GM23338 (cell line): ENCODE measurements around the gene KIAA1217. TPM values are rescaled to one million over a fixed set of nuclear protein-coding genes. Genes with fewer than 3 reads are reported as not detected.

ENCODE experiments used
- ATAC-seq: fragments of 200-7000 bp; cut with Tn5 transposase; 3 replicates; pipeline ENCODE4 v1.9.1; 2020
- DNase-seq: peaks from one replicate; pipeline ENCODE4 v3.0.0-alpha.2; 2015; ENCODE audit warnings: low spot score
- H2AFZ ChIP-seq: fragments of 200-600 bp; sonication (generic); 2 replicates; pipeline ENCODE4 v1.8.0; 2016; ENCODE audit warnings: antibody characterized with exemption, mild to moderate bottlenecking, moderate library complexity
- H3F3A ChIP-seq: fragments of 200-600 bp; sonication (generic); replicated peaks from 2 replicates; pipeline ENCODE4 v1.8.0; 2017; ENCODE audit warnings: antibody characterized with exemption, mixed run types, low read depth
- H3K27ac ChIP-seq: fragments of 200-600 bp; sonication (generic); 2 replicates; pipeline ENCODE4 v1.6.1; 2016; ENCODE audit warnings: low read depth
- H3K27me3 ChIP-seq: fragments of 200-600 bp; sonication (generic); 2 replicates; pipeline ENCODE4 v1.8.0; 2016; ENCODE audit warnings: mild to moderate bottlenecking, mixed run types, moderate library complexity; ENCODE audit not compliant: insufficient read depth
- H3K36me3 ChIP-seq: fragments of 200-600 bp; sonication (generic); 2 replicates; pipeline ENCODE4 v1.8.0; 2016; ENCODE audit warnings: mild to moderate bottlenecking; ENCODE audit not compliant: insufficient read depth
- H3K4me1 ChIP-seq: fragments of 200-600 bp; sonication (generic); 2 replicates; pipeline ENCODE4 v1.8.0; 2016; ENCODE audit warnings: mild to moderate bottlenecking, moderate library complexity; ENCODE audit not compliant: insufficient read depth
- H3K4me2 ChIP-seq: fragments of 200-600 bp; sonication (generic); 2 replicates; pipeline ENCODE4 v1.7.1; 2017; ENCODE audit warnings: mixed run types
- H3K4me3 ChIP-seq: fragments of 200-600 bp; sonication (generic); 2 replicates; pipeline ENCODE4 v1.6.1; 2016; ENCODE audit warnings: mixed run types
- H3K79me2 ChIP-seq: fragments of 200-600 bp; sonication (generic); replicated peaks from 2 replicates; pipeline ENCODE4 v1.8.0; 2017; ENCODE audit warnings: mild to moderate bottlenecking; ENCODE audit not compliant: insufficient read depth
- H3K9me2 ChIP-seq: fragments of 200-600 bp; sonication (generic); 2 replicates; pipeline ENCODE4 v1.8.0; 2017; ENCODE audit not compliant: insufficient read depth
- H4K20me1 ChIP-seq: fragments of 200-600 bp; sonication (generic); replicated peaks from 2 replicates; pipeline ENCODE4 v1.8.0; 2017; ENCODE audit warnings: mild to moderate bottlenecking; ENCODE audit not compliant: insufficient read depth
- H3K27ac Mint-ChIP-seq: 2 replicates; pipeline ENCODE4 v1.8.0; 2020; ENCODE audit warnings: inconsistent platforms, mild to moderate bottlenecking, moderate library complexity, mixed read lengths
- H3K27me3 Mint-ChIP-seq: 3 replicates; pipeline ENCODE4 v1.8.0; 2022; ENCODE audit warnings: low read depth, mild to moderate bottlenecking, moderate library complexity, mixed read lengths, inconsistent platforms; ENCODE audit not compliant: insufficient read depth, poor library complexity
- H3K36me3 Mint-ChIP-seq: 3 replicates; pipeline ENCODE4 v1.8.0; 2021; ENCODE audit warnings: low read depth, mild to moderate bottlenecking, inconsistent platforms, moderate library complexity, mixed read lengths
- H3K4me1 Mint-ChIP-seq: 3 replicates; pipeline ENCODE4 v1.8.0; 2020; ENCODE audit warnings: mild to moderate bottlenecking, inconsistent platforms, mixed read lengths
- H3K4me3 Mint-ChIP-seq: 3 replicates; pipeline ENCODE4 v1.8.0; 2021; ENCODE audit warnings: moderate library complexity, mild to moderate bottlenecking, inconsistent platforms, mixed read lengths
- H3K9me3 Mint-ChIP-seq: 3 replicates; pipeline ENCODE4 v1.8.0; 2020; ENCODE audit warnings: moderate library complexity, mild to moderate bottlenecking, inconsistent platforms, mixed read lengths
- CREB1 ChIP-seq: fragments of 250-450 bp; sonication (Bioruptor Pico); IDR thresholded peaks from 2 replicates; pipeline ENCODE4 v1.5.0; 2020; ENCODE audit warnings: low read depth, mild to moderate bottlenecking, moderate library complexity
- EZH2 ChIP-seq: fragments of 200-600 bp; sonication (generic); IDR thresholded peaks from one replicate; pipeline ENCODE4 v1.8.0; 2017; ENCODE audit warnings: antibody characterized with exemption, mild to moderate bottlenecking, low read depth; ENCODE audit not compliant: unreplicated experiment
- EZH2phosphoT487 ChIP-seq: fragments of 200-600 bp; sonication (generic); IDR thresholded peaks from one replicate; pipeline ENCODE4 v1.8.1; 2018; ENCODE audit warnings: antibody characterized with exemption; ENCODE audit not compliant: unreplicated experiment
- JUNB ChIP-seq: IDR thresholded peaks from one replicate; pipeline ENCODE4 v1.6.1; 2016; ENCODE audit warnings: antibody characterized with exemption; ENCODE audit not compliant: unreplicated experiment
- NANOG ChIP-seq: IDR thresholded peaks from 2 replicates; pipeline ENCODE4 v1.6.1; 2016; ENCODE audit warnings: antibody characterized with exemption, borderline replicate concordance
- POLR2AphosphoS5 ChIP-seq: IDR thresholded peaks from 2 replicates; pipeline ENCODE4 v1.6.1; 2016; ENCODE audit warnings: antibody characterized with exemption, low read depth
- ZNF114 ChIP-seq: fragments of 250-450 bp; sonication (Bioruptor Pico); IDR thresholded peaks from 2 replicates; pipeline ENCODE4 v1.5.0; 2020; ENCODE audit warnings: mild to moderate bottlenecking, moderate library complexity
- ZNF331 ChIP-seq: fragments of 250-450 bp; sonication (Bioruptor Pico); IDR thresholded peaks from 2 replicates; pipeline ENCODE4 v1.5.0; 2020; ENCODE audit warnings: low read depth, mild to moderate bottlenecking, moderate library complexity
- polyA plus RNA-seq: library from polyadenylated mRNA; unstranded; fragments of >200 nt; fragmentation: Nextera tagmentation; extraction: Ambion mirVana; gene quantifications from 2 replicates; pipeline ENCODE4 v1.2.1, GENCODE V29; 2016
- total RNA-seq: library from RNA; depleted of rRNA; stranded (reverse); fragments of >200 nt; shearing (Covaris generic); gene quantifications from 2 replicates; pipeline ENCODE4 v1.2.3, GENCODE V29; 2014
- TF ChIP-seq, protein P1 (sequence below): fragments of 250-450 bp; sonication (Bioruptor Pico); IDR thresholded peaks from 2 replicates; pipeline ENCODE4 v1.5.0; 2020; ENCODE audit warnings: mild to moderate bottlenecking, moderate library complexity
- TF ChIP-seq, protein P2 (sequence below): IDR thresholded peaks from one replicate; pipeline ENCODE4 v1.6.1; 2018; ENCODE audit warnings: antibody characterized with exemption; ENCODE audit not compliant: unreplicated experiment
- TF ChIP-seq, protein P3 (sequence below), 2 experiments: fragments of 200-600 bp in 1 of 2; sonication (generic) in 1 of 2; conservative IDR thresholded peaks; 2 replicates each; pipeline versions ENCODE4 v1.5.1 to v1.6.1; 2016 to 2017; ENCODE audit warnings: antibody characterized with exemption in 2 of 2, low read depth in 2 of 2, mild to moderate bottlenecking in 2 of 2, moderate library complexity in 1 of 2
- TF ChIP-seq, protein P4 (sequence below): IDR thresholded peaks from 2 replicates; pipeline ENCODE4 v1.6.1; 2016; ENCODE audit warnings: antibody characterized with exemption

KIAA1217 gene
- total and polyA plus RNA-seq, 2 experiments from 2014 or later, result 6.4 to 9.1 TPM

DNA sequence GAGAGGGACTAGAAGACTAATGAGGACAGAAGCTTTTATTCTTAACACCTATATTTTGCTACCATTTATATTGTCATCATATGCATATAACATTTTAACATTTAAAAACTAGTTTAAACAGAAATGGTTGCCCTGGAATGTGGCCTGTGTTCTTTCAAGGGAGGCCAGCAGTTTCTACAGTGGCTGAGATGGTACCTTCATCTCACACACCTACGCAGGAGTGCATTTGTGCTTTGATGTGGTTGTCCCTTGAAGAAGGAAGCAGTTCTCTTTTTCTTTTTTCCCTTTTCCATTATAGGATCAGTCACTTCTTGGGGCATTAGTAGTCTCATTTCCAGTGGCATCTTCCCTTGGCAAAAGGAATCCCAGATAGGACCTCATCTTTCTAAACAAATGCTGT, 38.9 kb downstream of the KIAA1217 start:
- Histone ChIP-seq H3K4me3 (no peak overlapping the region), H2AFZ (no peak overlapping the region), H3K27ac (no peak overlapping the region), H3K27me3 (no peaks in the 10 kb centered on the region), H3K79me2 (no peaks in the 10 kb centered on the region), H3F3A (no peaks in the 10 kb centered on the region), H4K20me1 (no peaks in the 10 kb centered on the region), H3K4me2 (no peak overlapping the region), H3K4me1 (peaks cover 10% of the 10 kb centered on the region), H3K9me2 (no peaks in the 10 kb centered on the region), H3K36me3 (no peaks in the 10 kb centered on the region)
- ATAC-seq (no peak), DNase-seq (no peak)
- TF ChIP-seq, protein P1, sequence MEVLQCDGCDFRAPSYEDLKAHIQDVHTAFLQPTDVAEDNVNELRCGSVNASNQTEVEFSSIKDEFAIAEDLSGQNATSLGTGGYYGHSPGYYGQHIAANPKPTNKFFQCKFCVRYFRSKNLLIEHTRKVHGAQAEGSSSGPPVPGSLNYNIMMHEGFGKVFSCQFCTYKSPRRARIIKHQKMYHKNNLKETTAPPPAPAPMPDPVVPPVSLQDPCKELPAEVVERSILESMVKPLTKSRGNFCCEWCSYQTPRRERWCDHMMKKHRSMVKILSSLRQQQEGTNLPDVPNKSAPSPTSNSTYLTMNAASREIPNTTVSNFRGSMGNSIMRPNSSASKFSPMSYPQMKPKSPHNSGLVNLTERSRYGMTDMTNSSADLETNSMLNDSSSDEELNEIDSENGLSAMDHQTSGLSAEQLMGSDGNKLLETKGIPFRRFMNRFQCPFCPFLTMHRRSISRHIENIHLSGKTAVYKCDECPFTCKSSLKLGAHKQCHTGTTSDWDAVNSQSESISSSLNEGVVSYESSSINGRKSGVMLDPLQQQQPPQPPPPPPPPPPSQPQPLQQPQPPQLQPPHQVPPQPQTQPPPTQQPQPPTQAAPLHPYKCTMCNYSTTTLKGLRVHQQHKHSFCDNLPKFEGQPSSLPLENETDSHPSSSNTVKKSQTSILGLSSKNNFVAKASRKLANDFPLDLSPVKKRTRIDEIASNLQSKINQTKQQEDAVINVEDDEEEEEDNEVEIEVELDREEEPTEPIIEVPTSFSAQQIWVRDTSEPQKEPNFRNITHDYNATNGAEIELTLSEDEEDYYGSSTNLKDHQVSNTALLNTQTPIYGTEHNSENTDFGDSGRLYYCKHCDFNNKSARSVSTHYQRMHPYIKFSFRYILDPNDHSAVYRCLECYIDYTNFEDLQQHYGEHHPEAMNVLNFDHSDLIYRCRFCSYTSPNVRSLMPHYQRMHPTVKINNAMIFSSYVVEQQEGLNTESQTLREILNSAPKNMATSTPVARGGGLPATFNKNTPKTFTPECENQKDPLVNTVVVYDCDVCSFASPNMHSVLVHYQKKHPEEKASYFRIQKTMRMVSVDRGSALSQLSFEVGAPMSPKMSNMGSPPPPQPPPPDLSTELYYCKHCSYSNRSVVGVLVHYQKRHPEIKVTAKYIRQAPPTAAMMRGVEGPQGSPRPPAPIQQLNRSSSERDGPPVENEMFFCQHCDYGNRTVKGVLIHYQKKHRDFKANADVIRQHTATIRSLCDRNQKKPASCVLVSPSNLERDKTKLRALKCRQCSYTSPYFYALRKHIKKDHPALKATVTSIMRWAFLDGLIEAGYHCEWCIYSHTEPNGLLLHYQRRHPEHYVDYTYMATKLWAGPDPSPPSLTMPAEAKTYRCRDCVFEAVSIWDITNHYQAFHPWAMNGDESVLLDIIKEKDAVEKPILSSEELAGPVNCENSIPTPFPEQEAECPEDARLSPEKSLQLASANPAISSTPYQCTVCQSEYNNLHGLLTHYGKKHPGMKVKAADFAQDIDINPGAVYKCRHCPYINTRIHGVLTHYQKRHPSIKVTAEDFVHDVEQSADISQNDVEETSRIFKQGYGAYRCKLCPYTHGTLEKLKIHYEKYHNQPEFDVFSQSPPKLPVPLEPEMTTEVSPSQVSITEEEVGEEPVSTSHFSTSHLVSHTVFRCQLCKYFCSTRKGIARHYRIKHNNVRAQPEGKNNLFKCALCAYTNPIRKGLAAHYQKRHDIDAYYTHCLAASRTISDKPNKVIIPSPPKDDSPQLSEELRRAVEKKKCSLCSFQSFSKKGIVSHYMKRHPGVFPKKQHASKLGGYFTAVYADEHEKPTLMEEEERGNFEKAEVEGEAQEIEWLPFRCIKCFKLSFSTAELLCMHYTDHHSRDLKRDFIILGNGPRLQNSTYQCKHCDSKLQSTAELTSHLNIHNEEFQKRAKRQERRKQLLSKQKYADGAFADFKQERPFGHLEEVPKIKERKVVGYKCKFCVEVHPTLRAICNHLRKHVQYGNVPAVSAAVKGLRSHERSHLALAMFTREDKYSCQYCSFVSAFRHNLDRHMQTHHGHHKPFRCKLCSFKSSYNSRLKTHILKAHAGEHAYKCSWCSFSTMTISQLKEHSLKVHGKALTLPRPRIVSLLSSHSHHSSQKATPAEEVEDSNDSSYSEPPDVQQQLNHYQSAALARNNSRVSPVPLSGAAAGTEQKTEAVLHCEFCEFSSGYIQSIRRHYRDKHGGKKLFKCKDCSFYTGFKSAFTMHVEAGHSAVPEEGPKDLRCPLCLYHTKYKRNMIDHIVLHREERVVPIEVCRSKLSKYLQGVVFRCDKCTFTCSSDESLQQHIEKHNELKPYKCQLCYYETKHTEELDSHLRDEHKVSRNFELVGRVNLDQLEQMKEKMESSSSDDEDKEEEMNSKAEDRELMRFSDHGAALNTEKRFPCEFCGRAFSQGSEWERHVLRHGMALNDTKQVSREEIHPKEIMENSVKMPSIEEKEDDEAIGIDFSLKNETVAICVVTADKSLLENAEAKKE, result no peak
- TF ChIP-seq EZH2phosphoT487 (no peak), EZH2 (no peak), ZNF114 (no peak), NANOG (no peak), ZNF331 (CRISPR knock-in tag) (no peak), CREB1 (CRISPR knock-in tag) (no peak), JUNB (no peak), POLR2AphosphoS5 (no peak)
- TF ChIP-seq, protein P2, sequence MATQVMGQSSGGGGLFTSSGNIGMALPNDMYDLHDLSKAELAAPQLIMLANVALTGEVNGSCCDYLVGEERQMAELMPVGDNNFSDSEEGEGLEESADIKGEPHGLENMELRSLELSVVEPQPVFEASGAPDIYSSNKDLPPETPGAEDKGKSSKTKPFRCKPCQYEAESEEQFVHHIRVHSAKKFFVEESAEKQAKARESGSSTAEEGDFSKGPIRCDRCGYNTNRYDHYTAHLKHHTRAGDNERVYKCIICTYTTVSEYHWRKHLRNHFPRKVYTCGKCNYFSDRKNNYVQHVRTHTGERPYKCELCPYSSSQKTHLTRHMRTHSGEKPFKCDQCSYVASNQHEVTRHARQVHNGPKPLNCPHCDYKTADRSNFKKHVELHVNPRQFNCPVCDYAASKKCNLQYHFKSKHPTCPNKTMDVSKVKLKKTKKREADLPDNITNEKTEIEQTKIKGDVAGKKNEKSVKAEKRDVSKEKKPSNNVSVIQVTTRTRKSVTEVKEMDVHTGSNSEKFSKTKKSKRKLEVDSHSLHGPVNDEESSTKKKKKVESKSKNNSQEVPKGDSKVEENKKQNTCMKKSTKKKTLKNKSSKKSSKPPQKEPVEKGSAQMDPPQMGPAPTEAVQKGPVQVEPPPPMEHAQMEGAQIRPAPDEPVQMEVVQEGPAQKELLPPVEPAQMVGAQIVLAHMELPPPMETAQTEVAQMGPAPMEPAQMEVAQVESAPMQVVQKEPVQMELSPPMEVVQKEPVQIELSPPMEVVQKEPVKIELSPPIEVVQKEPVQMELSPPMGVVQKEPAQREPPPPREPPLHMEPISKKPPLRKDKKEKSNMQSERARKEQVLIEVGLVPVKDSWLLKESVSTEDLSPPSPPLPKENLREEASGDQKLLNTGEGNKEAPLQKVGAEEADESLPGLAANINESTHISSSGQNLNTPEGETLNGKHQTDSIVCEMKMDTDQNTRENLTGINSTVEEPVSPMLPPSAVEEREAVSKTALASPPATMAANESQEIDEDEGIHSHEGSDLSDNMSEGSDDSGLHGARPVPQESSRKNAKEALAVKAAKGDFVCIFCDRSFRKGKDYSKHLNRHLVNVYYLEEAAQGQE, result no peak
- TF ChIP-seq, protein P3, sequence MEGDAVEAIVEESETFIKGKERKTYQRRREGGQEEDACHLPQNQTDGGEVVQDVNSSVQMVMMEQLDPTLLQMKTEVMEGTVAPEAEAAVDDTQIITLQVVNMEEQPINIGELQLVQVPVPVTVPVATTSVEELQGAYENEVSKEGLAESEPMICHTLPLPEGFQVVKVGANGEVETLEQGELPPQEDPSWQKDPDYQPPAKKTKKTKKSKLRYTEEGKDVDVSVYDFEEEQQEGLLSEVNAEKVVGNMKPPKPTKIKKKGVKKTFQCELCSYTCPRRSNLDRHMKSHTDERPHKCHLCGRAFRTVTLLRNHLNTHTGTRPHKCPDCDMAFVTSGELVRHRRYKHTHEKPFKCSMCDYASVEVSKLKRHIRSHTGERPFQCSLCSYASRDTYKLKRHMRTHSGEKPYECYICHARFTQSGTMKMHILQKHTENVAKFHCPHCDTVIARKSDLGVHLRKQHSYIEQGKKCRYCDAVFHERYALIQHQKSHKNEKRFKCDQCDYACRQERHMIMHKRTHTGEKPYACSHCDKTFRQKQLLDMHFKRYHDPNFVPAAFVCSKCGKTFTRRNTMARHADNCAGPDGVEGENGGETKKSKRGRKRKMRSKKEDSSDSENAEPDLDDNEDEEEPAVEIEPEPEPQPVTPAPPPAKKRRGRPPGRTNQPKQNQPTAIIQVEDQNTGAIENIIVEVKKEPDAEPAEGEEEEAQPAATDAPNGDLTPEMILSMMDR (conservative IDR thresholded peaks at IDR 0.05; ENCODE audit: low read depth in 2 of 2), result no peak
- TF ChIP-seq, protein P4, sequence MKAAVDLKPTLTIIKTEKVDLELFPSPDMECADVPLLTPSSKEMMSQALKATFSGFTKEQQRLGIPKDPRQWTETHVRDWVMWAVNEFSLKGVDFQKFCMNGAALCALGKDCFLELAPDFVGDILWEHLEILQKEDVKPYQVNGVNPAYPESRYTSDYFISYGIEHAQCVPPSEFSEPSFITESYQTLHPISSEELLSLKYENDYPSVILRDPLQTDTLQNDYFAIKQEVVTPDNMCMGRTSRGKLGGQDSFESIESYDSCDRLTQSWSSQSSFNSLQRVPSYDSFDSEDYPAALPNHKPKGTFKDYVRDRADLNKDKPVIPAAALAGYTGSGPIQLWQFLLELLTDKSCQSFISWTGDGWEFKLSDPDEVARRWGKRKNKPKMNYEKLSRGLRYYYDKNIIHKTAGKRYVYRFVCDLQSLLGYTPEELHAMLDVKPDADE, result no peak
- Mint-ChIP-seq H3K9me3 (no peaks in the 10 kb centered on the region), H3K4me3 (no peak overlapping the region), H3K27me3 (peaks cover 10% of the 10 kb centered on the region), H3K27ac (no peak overlapping the region), H3K36me3 (no peaks in the 10 kb centered on the region), H3K4me1 (peaks cover 27% of the 10 kb centered on the region)
